Bronchial smooth muscle cell (primary cell): Measurements from ENCODE around the gene COX7A1. TPM values are rescaled to one million over a fixed set of nuclear protein-coding genes. Genes with fewer than 3 reads are reported as not detected.

Experiments used
- total RNA-seq: library from RNA; depleted of rRNA; stranded (reverse); fragments of >200 nt; gene quantifications from 2 replicates; pipeline ENCODE4 v1.2.1, GENCODE V29; 2014

Gene COX7A1
- 31.8 and 36.7 TPM in 2 replicates for total RNA-seq

DNA sequence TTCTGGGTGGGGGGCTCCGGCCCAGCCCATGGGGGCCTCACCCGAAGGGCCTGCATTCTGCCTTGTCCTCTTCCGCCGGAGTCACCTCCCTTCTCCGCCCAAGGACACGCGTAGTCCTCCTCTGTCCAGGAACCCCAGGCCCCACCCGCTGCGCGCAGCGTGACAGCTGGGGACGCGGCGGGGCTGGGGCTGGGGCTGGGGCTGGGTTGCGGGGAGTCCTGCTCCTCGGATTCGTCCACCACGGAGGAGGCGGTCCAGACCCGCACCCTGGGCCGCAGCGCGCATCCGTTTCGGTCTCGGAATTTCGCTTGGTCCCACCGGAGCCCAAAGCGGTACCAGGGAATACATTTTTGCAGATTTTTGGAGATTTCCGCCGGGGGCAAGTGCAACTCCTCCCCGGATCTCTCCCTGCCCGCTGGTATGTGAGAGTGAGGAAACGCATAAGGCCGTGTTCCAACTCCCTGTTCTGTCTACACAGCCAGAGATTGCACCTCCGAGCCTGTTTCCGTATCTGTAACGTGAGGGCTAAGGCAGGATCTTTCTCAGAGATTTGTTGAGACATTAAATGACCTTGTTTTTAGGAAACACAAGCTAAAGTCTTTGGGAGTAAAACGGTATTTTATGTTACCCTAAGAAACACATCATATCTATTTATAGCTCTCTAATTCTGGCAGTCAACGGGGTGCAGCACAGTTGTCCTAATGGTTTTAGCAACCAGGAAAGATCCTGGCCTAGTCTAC is at the start of gene COX7A1:
Gene COX7A1, minus strand, starts transcription at position 96 of the 740 bp plus-strand sequence. Its CDS starts 40 bp downstream, at position 56.

GRCh38 chr19:36139473-36140303 is 12.6 kb downstream of the COX7A1 start, which contains the start of gene CAPNS1:
TSS of gene CAPNS1 (plus strand) at chr19:36140066. CDS start at chr19:36141012, 946 bp downstream.

GRCh38 chr19:36115453-36116343 is 36.5 kb downstream of the COX7A1 start, which contains the start of gene TBCB:
TSS of gene TBCB (plus strand) at chr19:36115468. CDS start at chr19:36115561, 93 bp downstream.

GRCh38 chr19:36114721-36115452 is 37.4 kb downstream of the COX7A1 start, which contains the start of gene POLR2I:
TSS of gene POLR2I (minus strand) at chr19:36114875. CDS start at chr19:36114856, 19 bp downstream.

GRCh38 chr19:36110487-36111199 is 41.6 kb downstream of the COX7A1 start, which contains the start of gene OVOL3:
TSS of gene OVOL3 (plus strand) at chr19:36111143. CDS start at chr19:36111203, 60 bp downstream.

Other genes starting within 250 kb of the COX7A1 start
- 2.5 and 3.2 TPM in 2 replicates for gene HCST, start 249.9 kb downstream of the COX7A1 start, total RNA-seq
- not detected in 2 replicates for gene TYROBP, start 244.2 kb downstream of the COX7A1 start, total RNA-seq
- 1.4 and 1.6 TPM in 2 replicates for gene LRFN3, start 216.1 kb downstream of the COX7A1 start, total RNA-seq
- 10.5 and 11.5 TPM in 2 replicates for gene SDHAF1, start 157.3 kb downstream of the COX7A1 start, total RNA-seq
- gene SYNE4, start 143.6 kb downstream of the COX7A1 start, total RNA-seq: 0.16 TPM in 1 of 2 replicates, not detected in the other
- 9.3 and 13.6 TPM in 2 replicates for gene ALKBH6, start 138.2 kb downstream of the COX7A1 start, total RNA-seq
- 13.6 and 25.6 TPM in 2 replicates for gene CLIP3, start 119.6 kb downstream of the COX7A1 start, total RNA-seq
- 0.94 and 1.7 TPM in 2 replicates for gene THAP8, start 98.2 kb downstream of the COX7A1 start, total RNA-seq
- gene WDR62, start 97.5 kb downstream of the COX7A1 start, total RNA-seq: 0.52 and 1.3 TPM in 2 replicates
- not detected in 2 replicates for gene OVOL3, start 41.3 kb downstream of the COX7A1 start, total RNA-seq
- gene POLR2I, start 37.6 kb downstream of the COX7A1 start, total RNA-seq: 98.5 and 125 TPM in 2 replicates
- 267 and 275 TPM in 2 replicates for gene TBCB, start 37.0 kb downstream of the COX7A1 start, total RNA-seq
- 499 and 549 TPM in 2 replicates for gene CAPNS1, start 12.4 kb downstream of the COX7A1 start, total RNA-seq
- gene ZNF565, start 62.2 kb upstream of the COX7A1 start, total RNA-seq: 5.4 and 8.6 TPM in 2 replicates
- 68.6 and 80.4 TPM in 2 replicates for gene ZNF146, start 62.7 kb upstream of the COX7A1 start, total RNA-seq
- 5.0 and 6.0 TPM in 2 replicates for gene ZFP14, start 226.8 kb upstream of the COX7A1 start, total RNA-seq